Measurements from ENCODE around the gene MAGED1. TPM values are rescaled to one million over a fixed set of nuclear protein-coding genes. Genes with fewer than 3 reads are reported as not detected.
A peak's percentile ranks its signal among the peaks of the same experiment; 100 is the strongest.

The MAGED1 gene
- polyA plus RNA-seq, 3 donors: 3.2 to 7.3 (median 4.0) TPM

DNA sequence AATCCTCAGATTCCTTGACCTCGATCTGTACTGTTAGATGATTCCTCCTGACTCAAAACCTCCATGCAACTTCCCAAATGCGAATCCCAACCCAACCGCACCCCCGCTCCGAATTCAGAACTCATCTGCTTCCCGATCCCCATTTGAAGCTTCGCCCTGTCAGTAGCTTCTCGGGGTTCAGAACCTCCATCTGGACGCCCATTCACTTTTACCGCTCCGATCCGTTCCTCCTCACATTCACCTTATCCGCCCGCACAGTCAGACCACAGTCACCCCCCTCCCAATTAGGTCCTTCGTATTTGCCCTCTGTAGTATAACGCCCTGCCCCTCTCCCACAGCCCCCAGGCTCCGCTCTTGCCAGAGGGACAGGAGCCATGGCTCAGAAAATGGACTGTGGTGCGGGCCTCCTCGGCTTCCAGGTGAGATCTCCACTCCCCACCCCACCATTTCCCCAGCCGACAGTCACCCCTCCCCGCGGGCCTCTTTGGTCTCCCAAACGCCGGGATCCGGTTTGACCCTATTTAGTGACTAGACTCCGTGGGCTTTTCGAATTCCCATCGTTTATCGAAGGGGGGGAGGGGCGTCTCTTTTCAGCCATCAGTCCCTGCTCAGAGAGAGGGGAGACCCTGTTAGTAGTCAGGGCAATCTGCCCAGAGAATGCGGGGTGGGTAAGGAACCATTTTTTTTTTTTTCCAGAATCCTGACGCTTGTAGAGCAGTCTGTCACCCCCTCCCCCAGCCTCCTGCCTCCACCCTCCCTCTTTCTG, 691 bp downstream of the MAGED1 start:
- Mint-ChIP-seq H3K36me3 (peaks cover 0 to 9% of the 10 kb centered on the region in 2 donors), H3K4me1 (peaks cover 26% of the 10 kb centered on the region), H3K27me3 (ENCODE audit: low read depth in 3 of 3) (peaks cover 3 to 11% (median 10%) of the 10 kb centered on the region in 3 donors), H3K9me3 (peaks cover 0 to 11% (median 2%) of the 10 kb centered on the region in 7 donors), H3K4me3 (peak overlapping the region; percentile 86 to 94), H3K27ac (no peak overlapping the region)
- Histone ChIP-seq H3K4me1 (ENCODE audit: control insufficient read depth in 1 of 2, insufficient read depth in 2 of 2, low read length in 2 of 2) (peaks cover 20 to 21% of the 10 kb centered on the region in 2 donors), H3K27ac (ENCODE audit: low read depth in 1 of 2, low read length in 2 of 2) (no peak overlapping the region), H3K4me2 (replicated peaks; ENCODE audit: extremely low read depth, low read length, poor library complexity, severe bottlenecking) (peak overlapping the region; percentile 73), H3K79me2 (ENCODE audit: insufficient read depth, low read length) (no peaks in the 10 kb centered on the region), H2AFZ (ENCODE audit: insufficient read depth, low read depth, low read length, poor library complexity, severe bottlenecking) (peak overlapping the region; percentile 73), H4K20me1 (ENCODE audit: insufficient read depth, low read length) (no peaks in the 10 kb centered on the region), H3K27me3 (ENCODE audit: control insufficient read depth in 2 of 2, insufficient read depth in 2 of 2, low read length in 2 of 2) (no peaks in the 10 kb centered on the region), H3K4me3 (replicated peaks in 1 of 3; ENCODE audit: low read depth in 2 of 3, low read length in 3 of 3) (peak overlapping the region; percentile 39 to 76 (median 45)), H3K9me3 (replicated peaks in 1 of 2; ENCODE audit: control insufficient read depth in 1 of 2, insufficient read depth in 1 of 2, low read length in 2 of 2) (no peaks in the 10 kb centered on the region), H3K9ac (ENCODE audit: insufficient read depth, low read length, poor library complexity, severe bottlenecking) (peak overlapping the region; percentile 46), H3K36me3 (replicated peaks in 1 of 2; ENCODE audit: control insufficient read depth in 1 of 2, insufficient read depth in 2 of 2, low read length in 2 of 2) (no peaks in the 10 kb centered on the region)
- WGBS (ENCODE audit: insufficient coverage): 0% methylated on average over 17 of the region's 32 CpGs
- TF ChIP-seq, protein P1, sequence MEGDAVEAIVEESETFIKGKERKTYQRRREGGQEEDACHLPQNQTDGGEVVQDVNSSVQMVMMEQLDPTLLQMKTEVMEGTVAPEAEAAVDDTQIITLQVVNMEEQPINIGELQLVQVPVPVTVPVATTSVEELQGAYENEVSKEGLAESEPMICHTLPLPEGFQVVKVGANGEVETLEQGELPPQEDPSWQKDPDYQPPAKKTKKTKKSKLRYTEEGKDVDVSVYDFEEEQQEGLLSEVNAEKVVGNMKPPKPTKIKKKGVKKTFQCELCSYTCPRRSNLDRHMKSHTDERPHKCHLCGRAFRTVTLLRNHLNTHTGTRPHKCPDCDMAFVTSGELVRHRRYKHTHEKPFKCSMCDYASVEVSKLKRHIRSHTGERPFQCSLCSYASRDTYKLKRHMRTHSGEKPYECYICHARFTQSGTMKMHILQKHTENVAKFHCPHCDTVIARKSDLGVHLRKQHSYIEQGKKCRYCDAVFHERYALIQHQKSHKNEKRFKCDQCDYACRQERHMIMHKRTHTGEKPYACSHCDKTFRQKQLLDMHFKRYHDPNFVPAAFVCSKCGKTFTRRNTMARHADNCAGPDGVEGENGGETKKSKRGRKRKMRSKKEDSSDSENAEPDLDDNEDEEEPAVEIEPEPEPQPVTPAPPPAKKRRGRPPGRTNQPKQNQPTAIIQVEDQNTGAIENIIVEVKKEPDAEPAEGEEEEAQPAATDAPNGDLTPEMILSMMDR (IDR thresholded peaks at IDR 0.05): no peak
- intact Hi-C loops (cut with micrococcal nuclease): no loop called here
- DNase-seq: no peak

DNA sequence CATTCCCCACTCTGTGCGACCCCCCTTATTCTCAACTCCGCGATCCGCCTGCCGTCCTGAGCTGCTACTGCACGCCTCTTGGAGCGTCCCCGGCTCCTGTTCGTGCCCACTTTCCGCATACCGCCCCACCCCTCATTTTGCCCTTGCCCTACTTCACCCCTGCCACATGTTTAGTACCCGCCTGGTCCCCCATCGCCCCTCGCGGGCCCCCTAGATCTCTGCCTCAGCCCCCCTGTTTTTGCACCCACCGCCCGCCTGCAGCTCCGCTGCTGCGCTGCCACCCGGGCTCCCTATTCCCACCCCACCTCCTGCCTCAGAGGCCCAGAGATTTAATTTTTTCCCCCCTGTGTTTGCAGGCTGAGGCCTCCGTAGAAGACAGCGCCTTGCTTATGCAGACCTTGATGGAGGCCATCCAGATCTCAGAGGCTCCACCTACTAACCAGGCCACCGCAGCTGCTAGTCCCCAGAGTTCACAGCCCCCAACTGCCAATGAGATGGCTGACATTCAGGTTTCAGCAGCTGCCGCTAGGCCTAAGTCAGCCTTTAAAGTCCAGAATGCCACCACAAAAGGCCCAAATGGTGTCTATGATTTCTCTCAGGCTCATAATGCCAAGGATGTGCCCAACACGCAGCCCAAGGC, 1.4 kb downstream of the MAGED1 start:
- Histone ChIP-seq H3K79me2 (ENCODE audit: insufficient read depth, low read length) (no peaks in the 10 kb centered on the region), H3K9ac (ENCODE audit: insufficient read depth, low read length, poor library complexity, severe bottlenecking) (no peak overlapping the region), H3K27me3 (ENCODE audit: control insufficient read depth in 2 of 2, insufficient read depth in 2 of 2, low read length in 2 of 2) (no peaks in the 10 kb centered on the region), H3K36me3 (replicated peaks in 1 of 2; ENCODE audit: control insufficient read depth in 1 of 2, insufficient read depth in 2 of 2, low read length in 2 of 2) (no peaks in the 10 kb centered on the region), H4K20me1 (ENCODE audit: insufficient read depth, low read length) (no peaks in the 10 kb centered on the region), H3K4me3 (replicated peaks in 1 of 3; ENCODE audit: low read depth in 2 of 3, low read length in 3 of 3) (peak overlapping the region in 1 of 3 experiments; percentile 76), H3K4me1 (ENCODE audit: control insufficient read depth in 1 of 2, insufficient read depth in 2 of 2, low read length in 2 of 2) (peaks cover 20 to 21% of the 10 kb centered on the region in 2 donors), H2AFZ (ENCODE audit: insufficient read depth, low read depth, low read length, poor library complexity, severe bottlenecking) (no peak overlapping the region), H3K9me3 (replicated peaks in 1 of 2; ENCODE audit: control insufficient read depth in 1 of 2, insufficient read depth in 1 of 2, low read length in 2 of 2) (no peaks in the 10 kb centered on the region), H3K27ac (ENCODE audit: low read depth in 1 of 2, low read length in 2 of 2) (no peak overlapping the region), H3K4me2 (replicated peaks; ENCODE audit: extremely low read depth, low read length, poor library complexity, severe bottlenecking) (peak overlapping the region; percentile 73)
- DNase-seq: no peak
- WGBS (ENCODE audit: insufficient coverage): 6% methylated on average over 19 of the region's 25 CpGs
- peaks cover 0 to 11% (median 2%) of the 10 kb centered on the region in 7 donors for H3K9me3 Mint-ChIP-seq
- peak overlapping the region; percentile 86 to 94 for H3K4me3 Mint-ChIP-seq
- intact Hi-C loops (cut with micrococcal nuclease): no loop called here
- TF ChIP-seq, protein P1 (IDR thresholded peaks at IDR 0.05): no peak
- H3K36me3 Mint-ChIP-seq: peaks cover 0 to 9% of the 10 kb centered on the region in 2 donors
- no peak overlapping the region for H3K27ac Mint-ChIP-seq
- H3K27me3 Mint-ChIP-seq (ENCODE audit: low read depth in 3 of 3): peaks cover 3 to 10% (median 10%) of the 10 kb centered on the region in 3 donors
- peaks cover 26% of the 10 kb centered on the region for H3K4me1 Mint-ChIP-seq

Measured in CD14-positive monocyte (primary cell).